Skeletal muscle satellite cell (primary cell): ENCODE results near the gene PARVB.

ENCODE experiments used
- H3K27me3 ChIP-seq: 2 replicates; pipeline ENCODE4 v1.7.0; 2013; ENCODE audit warnings: low read length; ENCODE audit not compliant: control insufficient read depth, insufficient read depth
- H3K36me3 ChIP-seq: 2 replicates; pipeline ENCODE4 v1.7.0; 2013; ENCODE audit warnings: mild to moderate bottlenecking, control low read depth, low read length; ENCODE audit not compliant: insufficient read depth
- H3K4me1 ChIP-seq: 2 replicates; pipeline ENCODE4 v1.7.0; 2013; ENCODE audit warnings: low read length; ENCODE audit not compliant: control insufficient read depth, insufficient read depth
- H3K4me2 ChIP-seq: 2 replicates; pipeline ENCODE4 v1.7.0; 2013; ENCODE audit warnings: mild to moderate bottlenecking, low read length
- H3K4me3 ChIP-seq: 2 replicates; pipeline ENCODE4 v1.7.0; 2013; ENCODE audit warnings: low read length
- H3K9ac ChIP-seq: 2 replicates; pipeline ENCODE4 v1.7.0; 2013; ENCODE audit warnings: mild to moderate bottlenecking, low read depth, low read length, moderate library complexity
- H3K9me3 ChIP-seq: replicated peaks from 2 replicates; pipeline ENCODE4 v1.7.0; 2013; ENCODE audit warnings: mild to moderate bottlenecking, control low read depth, low read length

Gene PARVB

GRCh38 chr22:44211946-44212930, 188.1 kb downstream of the PARVB start:
- Histone ChIP-seq H3K4me3 (no peak overlapping the region), H3K4me2 (no peak overlapping the region), H3K27me3 (peaks cover 22% of the 10 kb centered on the region), H3K4me1 (peaks cover 13% of the 10 kb centered on the region), H3K9me3 (no peaks in the 10 kb centered on the region), H3K9ac (no peak overlapping the region), H3K36me3 (no peaks in the 10 kb centered on the region)

DNA sequence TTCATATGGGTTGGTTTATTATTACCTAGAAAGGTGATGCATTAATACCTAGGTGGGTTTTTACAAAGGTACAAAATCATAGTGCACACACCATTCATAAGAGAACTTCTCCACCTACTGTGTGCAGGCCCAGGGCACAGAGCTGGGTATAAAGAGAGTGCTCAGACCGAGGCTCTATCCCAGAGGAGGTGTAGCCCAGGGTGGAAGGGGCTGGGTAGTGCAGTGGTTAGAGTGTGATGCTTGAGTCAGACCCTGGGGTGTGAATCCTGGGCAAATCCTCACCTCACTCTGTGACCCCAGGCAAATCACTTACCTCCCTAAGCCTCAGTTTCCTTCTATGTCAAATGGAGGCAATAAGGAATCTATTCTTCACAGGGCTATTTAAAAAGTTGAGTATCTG, 188.8 kb downstream of the PARVB start:
- Histone ChIP-seq H3K27me3 (peaks cover 21% of the 10 kb centered on the region), H3K4me1 (peaks cover 13% of the 10 kb centered on the region), H3K9ac (no peak overlapping the region), H3K9me3 (no peaks in the 10 kb centered on the region), H3K36me3 (no peaks in the 10 kb centered on the region), H3K4me2 (no peak overlapping the region), H3K4me3 (no peak overlapping the region)

- no peak overlapping the region for H3K4me2 ChIP-seq
- H3K36me3 ChIP-seq: no peaks in the 10 kb centered on the region
- H3K9ac ChIP-seq: no peak overlapping the region
- peaks cover 16% of the 10 kb centered on the region for H3K27me3 ChIP-seq
- H3K4me1 ChIP-seq: peaks cover 13% of the 10 kb centered on the region
- no peaks in the 10 kb centered on the region for H3K9me3 ChIP-seq
- no peak overlapping the region for H3K4me3 ChIP-seq
Measured at GRCh38 chr22:44213489-44214043, 189.5 kb downstream of the PARVB start.

GRCh38 chr22:44214187-44214586, 190.1 kb downstream of the PARVB start:
- no peak overlapping the region for H3K9ac ChIP-seq
- peaks cover 13% of the 10 kb centered on the region for H3K4me1 ChIP-seq
- H3K4me2 ChIP-seq: no peak overlapping the region
- peaks cover 13% of the 10 kb centered on the region for H3K27me3 ChIP-seq
- no peaks in the 10 kb centered on the region for H3K9me3 ChIP-seq
- H3K4me3 ChIP-seq: no peak overlapping the region
- no peaks in the 10 kb centered on the region for H3K36me3 ChIP-seq

DNA sequence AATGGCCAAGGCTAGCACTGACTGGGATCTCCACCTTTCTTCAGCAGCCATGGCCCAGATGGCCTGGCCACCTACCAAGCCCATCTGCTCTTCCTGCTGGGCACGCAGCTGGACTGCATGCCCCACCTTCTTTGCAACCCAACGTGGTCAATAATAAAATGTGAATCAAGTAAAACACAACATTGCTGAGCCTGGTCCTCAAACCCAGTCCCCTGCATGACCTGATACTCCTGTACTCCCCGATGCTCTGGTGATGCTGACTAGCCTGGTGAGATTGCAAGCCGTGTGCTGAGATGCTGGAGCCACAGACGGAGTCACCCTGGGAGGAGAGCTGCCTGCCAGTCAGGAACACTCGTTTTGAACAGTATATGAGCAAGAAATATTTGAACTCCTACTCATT, 190.7 kb downstream of the PARVB start:
- H3K4me2 ChIP-seq: no peak overlapping the region
- no peak overlapping the region for H3K4me3 ChIP-seq
- H3K9ac ChIP-seq: no peak overlapping the region
- H3K36me3 ChIP-seq: no peaks in the 10 kb centered on the region
- peaks cover 13% of the 10 kb centered on the region for H3K4me1 ChIP-seq
- peaks cover 14% of the 10 kb centered on the region for H3K27me3 ChIP-seq
- no peaks in the 10 kb centered on the region for H3K9me3 ChIP-seq

- Histone ChIP-seq H3K4me2 (no peak overlapping the region), H3K27me3 (peaks cover 14% of the 10 kb centered on the region), H3K4me3 (no peak overlapping the region)
Measured at GRCh38 chr22:44215287-44215686, 191.2 kb downstream of the PARVB start.

DNA sequence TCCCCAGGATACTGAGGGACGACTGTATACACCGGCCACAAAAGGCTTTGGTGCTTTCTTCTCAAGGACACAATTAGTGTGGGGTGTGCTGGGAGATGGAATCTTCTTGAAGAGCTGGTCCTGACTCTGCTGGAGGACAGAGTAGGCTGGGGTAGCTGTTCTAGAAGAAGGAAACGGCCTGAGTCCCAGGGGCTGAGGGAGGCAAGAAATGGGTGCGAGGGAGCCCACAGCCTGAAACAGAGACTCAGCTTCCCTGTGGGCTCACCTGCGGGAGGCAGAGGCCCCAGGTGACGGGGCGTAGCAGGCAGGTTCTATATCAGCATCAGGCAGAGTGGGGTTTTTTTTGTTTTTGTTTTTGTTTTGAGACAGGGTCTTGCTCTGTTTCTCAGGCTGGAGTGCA, 193.2 kb downstream of the PARVB start:
- Histone ChIP-seq H3K4me2 (no peak overlapping the region), H3K27me3 (peaks cover 7% of the 10 kb centered on the region), H3K9me3 (no peaks in the 10 kb centered on the region), H3K9ac (no peak overlapping the region), H3K4me3 (no peak overlapping the region), H3K4me1 (peaks cover 3% of the 10 kb centered on the region), H3K36me3 (no peaks in the 10 kb centered on the region)

More at GRCh38 chr22:44215287-44215686, 191.2 kb downstream of the PARVB start:
- H3K4me1 ChIP-seq: peaks cover 13% of the 10 kb centered on the region
- H3K9me3 ChIP-seq: no peaks in the 10 kb centered on the region
- H3K36me3 ChIP-seq: no peaks in the 10 kb centered on the region
- no peak overlapping the region for H3K9ac ChIP-seq

DNA sequence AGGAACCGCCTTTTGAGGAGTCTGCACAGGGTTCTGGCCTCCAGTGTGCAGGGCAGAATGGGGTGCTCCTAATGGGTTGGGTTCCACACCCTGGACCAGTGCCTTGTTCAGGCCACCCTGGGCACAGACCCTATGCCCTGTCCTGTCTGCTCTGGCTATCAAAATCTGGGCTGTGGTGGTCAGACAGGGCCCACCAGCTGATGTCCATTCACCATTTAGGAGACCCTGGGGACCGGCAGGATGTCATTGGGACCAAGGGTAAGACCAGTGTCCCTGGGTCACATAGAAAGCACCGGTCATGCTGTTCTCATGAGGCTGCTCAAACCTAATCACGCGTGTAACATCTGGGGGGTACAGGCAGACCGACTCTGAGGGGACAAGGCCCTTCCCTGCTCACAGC, 194.0 kb downstream of the PARVB start:
- Histone ChIP-seq H3K36me3 (no peaks in the 10 kb centered on the region), H3K9ac (no peak overlapping the region), H3K9me3 (no peaks in the 10 kb centered on the region), H3K4me3 (no peak overlapping the region), H3K27me3 (peaks cover 7% of the 10 kb centered on the region), H3K4me1 (no peaks in the 10 kb centered on the region), H3K4me2 (no peak overlapping the region)

DNA sequence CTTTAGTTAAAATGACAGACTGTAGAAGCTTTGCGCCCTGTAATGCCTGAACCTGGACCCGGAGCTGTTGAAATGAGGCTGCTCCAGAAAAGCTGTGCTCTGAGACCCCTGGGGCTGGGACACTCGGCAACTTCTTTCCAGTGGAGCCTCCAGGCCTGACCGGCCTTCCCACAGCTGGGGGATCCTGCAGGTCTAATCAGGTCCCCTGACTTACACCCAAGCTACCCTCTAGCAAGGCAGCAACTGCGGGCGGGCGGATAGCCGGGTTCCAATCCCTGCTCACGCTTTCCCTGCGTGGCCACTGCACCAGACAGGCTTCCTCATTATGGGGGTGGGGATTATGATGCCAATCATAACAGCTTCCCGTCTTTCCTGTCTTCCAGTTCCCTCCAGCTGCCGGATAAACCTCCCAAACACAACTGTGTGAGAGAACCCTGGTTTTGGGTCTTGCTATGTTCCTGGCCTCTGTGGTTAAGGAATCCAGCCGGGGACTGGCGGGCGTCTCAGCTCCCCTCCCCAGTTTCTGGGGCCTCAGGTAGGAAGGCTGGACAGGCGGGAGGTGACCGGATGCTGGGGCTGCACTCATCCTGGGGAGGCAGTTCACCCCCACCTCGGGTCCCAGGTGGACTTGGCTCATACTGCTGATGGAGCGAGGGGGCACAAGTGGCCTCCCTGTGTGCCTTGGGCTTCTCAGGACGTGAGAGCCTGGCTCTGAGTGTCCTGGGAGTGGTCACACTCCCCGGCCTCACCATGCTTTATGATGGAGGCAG, 195.2 kb downstream of the PARVB start:
- H3K36me3 ChIP-seq: no peaks in the 10 kb centered on the region
- no peak overlapping the region for H3K9ac ChIP-seq
- no peak overlapping the region for H3K4me2 ChIP-seq
- H3K9me3 ChIP-seq: no peaks in the 10 kb centered on the region
- H3K4me1 ChIP-seq: no peaks in the 10 kb centered on the region
- H3K4me3 ChIP-seq: no peak overlapping the region
- H3K27me3 ChIP-seq: peaks cover 18% of the 10 kb centered on the region

DNA sequence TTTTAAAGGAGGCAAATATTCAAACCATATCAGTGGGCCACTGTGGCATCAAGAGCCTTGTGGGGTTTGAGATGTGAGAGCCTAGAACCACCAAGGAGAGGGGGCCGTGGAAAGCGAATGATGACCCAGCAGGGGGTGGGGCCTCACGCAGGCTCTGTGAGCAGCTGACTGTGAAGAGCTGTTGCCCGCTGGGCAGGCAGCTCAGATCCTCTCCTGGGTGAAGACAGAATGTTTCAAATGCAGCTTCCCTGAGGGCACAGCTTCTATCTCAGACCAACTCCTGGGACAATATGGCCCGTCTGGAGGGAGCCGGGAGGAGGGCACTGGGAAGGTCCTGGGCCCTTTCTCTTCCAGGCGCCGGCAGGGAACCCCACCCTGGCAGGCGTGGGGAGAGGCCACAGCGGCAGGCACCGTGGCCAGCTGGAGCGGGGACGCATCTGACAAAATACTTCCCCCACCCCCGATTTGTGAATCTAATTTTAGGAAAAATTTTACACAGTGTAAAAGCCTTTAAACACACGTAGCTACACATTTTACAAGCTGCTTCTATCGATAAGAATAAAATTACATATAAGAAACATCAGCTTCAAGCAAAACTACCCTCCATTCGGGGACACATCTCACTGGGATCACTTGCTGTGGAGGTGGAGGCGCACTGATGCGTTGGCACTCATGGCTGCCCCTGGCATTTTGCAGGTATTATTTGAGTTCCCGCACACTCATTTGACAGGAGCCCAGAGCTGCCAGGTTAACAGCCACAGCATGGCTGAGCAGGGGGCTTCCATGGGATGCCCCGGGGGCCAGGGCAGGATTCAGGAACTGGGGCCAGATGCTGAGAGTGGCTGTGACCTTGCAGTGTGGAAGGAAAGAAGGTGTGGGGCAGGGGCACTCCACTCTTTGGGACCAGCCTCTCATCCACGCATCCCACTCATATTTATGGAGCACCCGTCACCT, 196.9 kb downstream of the PARVB start:
- H3K36me3 ChIP-seq: no peaks in the 10 kb centered on the region
- H3K9ac ChIP-seq: no peak overlapping the region
- H3K4me2 ChIP-seq: no peak overlapping the region
- H3K4me1 ChIP-seq: no peaks in the 10 kb centered on the region
- no peaks in the 10 kb centered on the region for H3K9me3 ChIP-seq
- H3K27me3 ChIP-seq: peaks cover 30% of the 10 kb centered on the region
- H3K4me3 ChIP-seq: no peak overlapping the region
